Endothelial cell of hepatic sinusoid (primary cell): Measurements from ENCODE around the gene CPN1.
"Not testable (repeated sequence)": the region's sequence is repeated elsewhere in the genome, so short reads cannot be mapped to it uniquely, and the experiment has no call there.

Experiments
- in situ Hi-C: cut with HindIII; loops from 2 replicates; pipeline ENCODE4 v1.10.0; 2017; ENCODE audit warnings: low sequenced_read_pairs

Gene CPN1

DNA sequence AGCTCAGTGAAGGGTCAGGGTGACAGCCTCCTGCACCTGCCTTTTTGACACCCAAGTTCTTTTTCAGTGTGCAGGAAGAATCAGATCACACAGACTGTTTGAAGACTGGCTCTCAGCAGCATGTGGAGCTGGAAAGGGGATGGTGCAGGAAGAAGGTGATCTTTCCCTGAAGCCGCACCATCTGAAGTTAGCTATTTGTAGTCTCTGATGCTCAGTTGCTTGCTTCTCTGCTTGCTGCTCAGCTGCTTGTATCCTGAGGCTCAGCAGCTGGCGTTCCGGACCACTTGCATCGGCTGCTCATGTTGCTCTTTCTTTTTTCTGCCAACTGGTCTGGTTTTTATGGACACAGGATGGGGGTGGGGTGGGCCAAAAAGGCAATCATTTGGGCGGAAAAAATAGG, 56.1 kb downstream of the CPN1 start:
- in situ Hi-C loops, result no loop called here

DNA sequence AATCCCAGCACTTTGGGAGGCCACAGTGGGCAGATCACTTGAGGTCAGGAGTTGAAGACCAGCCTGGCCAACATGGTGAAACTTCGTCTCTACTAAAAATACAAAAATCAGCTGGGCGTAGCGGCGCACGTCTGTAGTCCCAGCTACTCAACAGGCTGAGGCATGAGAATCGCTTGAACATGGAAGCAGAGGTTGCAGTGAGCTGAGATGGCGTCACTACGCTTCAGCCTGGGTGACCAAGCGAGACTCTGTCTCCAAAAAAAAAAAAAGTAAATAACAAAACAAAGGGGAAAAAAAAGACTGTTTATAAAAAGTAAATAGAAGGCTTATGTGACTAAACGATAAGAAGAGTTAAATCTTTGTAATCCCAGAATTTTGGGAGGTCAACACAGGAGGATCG, 56.9 kb downstream of the CPN1 start:
- in situ Hi-C loops, result no loop called here

DNA sequence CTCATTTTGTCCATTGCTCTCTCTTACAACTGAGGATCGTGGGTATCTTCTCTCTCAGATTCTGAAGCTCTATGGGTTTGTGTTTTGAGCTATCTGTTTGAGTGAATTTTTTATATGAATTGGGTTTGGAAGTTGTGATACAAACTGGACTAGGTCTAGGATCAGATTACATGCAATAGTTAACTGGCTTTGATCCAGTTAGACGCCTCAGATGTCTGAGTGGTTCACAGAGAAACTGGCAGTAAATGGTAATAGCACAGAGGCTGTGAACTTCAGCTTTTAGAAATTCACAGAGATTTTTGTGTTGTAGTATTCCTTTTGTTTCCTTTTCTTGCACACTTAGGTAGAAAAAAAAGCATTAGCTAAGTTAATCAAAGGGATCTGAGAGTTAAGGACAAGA, 59.3 kb downstream of the CPN1 start:
- in situ Hi-C loops, result no loop called here

DNA sequence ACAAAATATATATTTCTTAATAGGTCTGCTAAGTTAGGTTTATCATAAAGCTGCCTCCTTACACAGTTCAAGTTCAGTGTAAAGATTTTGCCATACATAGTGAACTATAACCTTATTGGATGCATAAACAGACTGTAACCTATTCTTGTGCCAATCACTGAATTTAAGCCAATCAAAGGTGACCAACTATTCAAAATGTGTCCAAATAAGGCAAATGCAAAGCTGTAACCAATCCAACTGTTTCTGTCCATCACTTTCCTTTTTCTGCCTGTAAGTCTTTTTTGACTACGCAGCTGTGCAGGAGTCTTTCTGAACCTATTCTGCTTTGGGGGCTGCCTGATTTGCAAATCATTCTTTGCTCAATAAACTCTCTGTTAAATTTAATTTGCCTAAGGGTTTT, 60.3 kb downstream of the CPN1 start:
- in situ Hi-C loops, result no loop called here

DNA sequence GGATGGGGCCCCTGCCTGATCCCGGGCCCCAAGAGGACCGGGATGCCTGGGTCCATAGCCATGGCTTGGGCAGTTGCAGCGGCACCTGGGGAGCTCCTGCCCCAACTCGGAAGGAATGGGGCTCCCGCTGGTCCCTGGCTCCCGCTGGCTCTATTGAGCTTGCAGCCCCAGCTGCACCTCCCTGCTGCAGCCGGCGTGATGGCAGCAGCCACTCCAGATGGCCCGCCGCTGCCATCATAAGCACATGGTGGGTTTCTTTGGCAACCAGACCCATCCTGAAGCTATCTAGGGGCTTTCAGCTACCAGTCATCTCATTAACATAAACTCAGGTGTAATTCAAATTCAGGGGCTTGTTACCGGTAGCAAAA, 60.8 kb downstream of the CPN1 start:
- in situ Hi-C loops, result no loop called here

DNA sequence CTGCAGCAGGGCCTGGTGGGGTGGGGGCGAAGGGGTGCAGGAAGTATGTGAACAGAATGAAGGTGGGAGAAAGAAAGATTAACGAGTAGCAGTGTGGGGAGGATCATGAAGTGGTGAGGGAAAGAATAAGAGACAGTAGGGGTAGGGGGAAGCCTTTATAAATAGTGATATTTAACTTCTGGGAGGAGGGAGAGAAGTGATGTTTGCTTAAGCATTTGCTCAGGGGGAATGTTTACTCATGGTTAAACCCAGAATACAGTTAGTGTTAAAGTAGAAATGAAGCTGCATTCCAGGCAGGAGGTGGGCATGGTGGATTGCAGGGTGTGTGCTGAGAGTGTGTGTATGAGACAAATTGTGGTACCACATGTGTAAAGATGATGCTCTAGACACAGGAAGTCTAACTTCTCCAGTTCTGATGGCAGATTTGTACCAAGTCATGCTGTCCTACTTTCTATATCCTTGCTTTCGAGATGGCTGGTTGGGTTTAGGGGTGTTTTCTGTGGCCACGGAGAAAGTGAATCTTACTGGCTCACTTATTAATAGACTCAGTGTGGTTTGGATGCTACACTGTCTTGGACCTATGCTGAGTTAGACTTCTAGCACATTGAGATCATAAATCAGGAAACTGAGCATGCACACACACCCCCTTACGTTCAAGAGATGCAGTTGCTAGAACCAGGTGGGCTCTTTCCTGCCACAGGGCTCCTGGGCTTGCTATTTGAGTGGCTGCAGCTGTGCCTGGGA, 61.4 kb downstream of the CPN1 start:
- in situ Hi-C loops, result no loop called here

DNA sequence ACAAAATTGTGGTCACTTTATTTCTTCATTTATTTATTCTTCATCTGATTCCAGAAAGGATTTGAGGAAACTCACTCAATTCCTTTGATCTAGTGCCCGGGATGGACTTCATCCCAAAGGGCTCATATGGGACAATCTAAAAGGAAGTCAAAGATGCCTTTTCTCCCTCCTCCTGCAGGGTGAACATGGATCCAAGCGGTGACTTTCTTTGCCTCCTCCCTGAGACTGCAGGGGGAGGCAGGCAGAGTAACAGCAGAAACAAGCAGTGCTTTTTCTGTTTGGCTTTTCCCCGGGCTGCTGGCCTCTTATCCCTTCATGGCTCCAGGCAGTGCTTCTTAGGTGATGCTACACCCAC, 61.9 kb downstream of the CPN1 start:
- in situ Hi-C loops, result loop anchor here (5.0 kb wide), 1 partner anchor 97 kb away; no protein-coding TSS in a partner anchor

DNA sequence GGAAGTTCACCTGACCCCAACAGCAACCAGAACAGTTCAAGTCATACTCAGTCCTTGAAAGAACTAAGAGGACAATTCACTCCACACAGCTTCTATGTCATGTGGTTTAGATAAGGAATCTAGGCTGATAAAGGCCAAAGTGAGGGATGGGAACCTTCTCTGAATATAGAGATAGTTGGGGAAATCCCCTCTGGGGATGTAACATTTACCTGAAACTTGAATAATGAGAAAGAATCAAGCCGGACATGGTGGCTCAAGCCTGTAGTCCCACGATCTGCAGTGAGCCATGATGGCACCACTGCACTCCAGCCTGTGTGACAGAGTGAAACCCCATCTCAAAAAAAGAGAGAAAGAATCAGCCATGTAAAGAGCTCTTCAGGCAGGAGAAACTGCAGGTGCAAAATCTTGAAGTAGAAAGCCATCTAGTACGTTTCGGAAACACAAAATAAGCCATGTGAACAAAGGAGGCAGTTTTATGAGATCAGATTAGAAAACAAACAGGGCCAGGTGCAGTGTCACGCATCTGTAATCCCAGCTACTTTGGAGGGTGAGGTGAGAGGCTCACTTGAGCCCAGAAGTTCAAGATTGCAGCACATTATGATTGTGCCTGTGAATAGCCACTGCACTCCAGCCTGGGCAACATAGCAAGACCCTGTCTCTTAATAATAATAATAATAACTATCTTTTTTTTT, 67.5 kb downstream of the CPN1 start:
- in situ Hi-C loops, result no loop called here

DNA sequence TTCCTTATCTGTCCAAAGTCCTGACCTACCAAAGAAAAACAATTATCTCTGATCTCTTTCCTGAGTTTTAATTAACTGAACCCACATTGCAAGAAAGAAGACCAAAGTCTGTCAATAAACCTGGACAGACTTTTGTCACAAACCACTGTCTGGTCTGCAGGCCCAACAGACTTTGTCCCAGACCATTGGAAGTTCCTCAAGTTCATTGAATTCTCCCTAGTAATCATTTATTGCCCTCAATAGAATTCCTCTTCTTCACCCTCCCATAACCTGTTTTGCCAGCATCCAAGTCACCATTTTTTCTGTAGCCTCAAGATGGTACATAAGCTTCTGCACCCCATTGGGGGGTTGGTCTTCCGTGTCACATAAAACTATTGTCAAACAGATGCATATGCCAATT, 68.0 kb downstream of the CPN1 start:
- in situ Hi-C loops, result no loop called here

DNA sequence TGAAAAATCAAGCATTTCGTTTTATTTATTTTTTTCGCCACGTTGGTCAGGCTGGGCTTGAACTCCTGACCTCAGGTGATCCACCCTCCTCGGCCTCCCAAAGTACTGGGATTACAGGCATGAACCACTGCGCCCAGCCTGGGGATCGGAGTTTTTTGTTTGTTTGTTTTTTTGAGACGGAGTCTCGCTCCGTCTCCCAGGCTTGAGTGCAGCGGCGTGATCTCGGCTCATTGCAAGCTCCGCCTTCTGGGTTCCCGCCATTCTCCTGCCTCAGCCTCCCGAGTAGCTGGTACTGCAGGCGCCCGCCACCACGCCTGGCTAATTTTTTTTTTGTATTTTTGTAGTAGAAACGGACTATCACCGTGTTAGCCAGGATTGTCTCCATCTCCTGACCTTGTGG, 69.8 kb downstream of the CPN1 start:
- in situ Hi-C loops, result not testable (repeated sequence)

DNA sequence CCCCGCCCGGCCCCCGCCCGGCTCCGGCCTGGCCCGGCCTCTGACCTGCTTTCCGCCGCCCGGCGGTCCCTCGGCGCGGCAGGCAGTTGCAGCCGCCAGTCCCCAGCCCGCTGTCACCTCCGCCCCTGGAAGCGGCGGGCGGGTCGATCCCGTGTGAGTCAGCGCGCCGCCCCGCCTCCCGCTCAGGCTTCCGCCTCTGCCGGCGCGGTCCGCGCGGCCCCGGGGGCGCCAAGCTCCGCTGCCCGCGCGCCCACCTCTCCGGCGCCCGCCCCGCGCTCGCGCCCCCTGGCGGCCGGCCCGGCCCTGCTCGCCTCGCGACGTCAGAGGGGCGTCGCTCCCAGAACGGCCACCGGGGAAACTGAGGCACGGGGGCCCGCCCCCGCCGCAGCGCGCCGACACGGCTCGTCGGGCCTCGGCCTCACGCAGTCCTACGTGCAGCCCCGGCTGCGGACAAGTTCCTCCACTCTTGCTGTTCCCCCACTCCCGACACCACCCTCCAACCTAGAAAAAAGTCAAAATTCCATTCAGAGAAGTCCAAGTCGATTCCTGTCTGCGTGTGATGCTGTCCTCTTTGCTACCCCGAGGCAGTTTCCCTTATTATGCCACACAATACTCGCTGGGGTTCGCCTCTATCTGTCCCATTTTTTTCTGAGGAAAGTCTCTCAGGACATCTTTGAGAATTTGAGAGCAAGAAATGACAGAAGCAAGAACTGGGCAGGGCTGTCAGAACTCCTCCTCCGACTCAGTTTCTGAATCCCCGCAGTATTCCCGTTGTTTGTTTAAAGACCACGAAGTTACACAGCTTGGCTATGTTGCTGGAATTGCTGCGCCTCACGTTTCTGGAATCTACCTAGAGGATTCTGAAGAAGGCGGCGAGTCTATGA, 71.6 kb downstream of the CPN1 start, which contains the start of gene DNMBP:
Gene DNMBP (minus strand): TSS at position 155 of the 884 bp plus-strand sequence. CDS start 37,823 bp downstream, outside the sequence.
- in situ Hi-C loops, result no loop called here

DNA sequence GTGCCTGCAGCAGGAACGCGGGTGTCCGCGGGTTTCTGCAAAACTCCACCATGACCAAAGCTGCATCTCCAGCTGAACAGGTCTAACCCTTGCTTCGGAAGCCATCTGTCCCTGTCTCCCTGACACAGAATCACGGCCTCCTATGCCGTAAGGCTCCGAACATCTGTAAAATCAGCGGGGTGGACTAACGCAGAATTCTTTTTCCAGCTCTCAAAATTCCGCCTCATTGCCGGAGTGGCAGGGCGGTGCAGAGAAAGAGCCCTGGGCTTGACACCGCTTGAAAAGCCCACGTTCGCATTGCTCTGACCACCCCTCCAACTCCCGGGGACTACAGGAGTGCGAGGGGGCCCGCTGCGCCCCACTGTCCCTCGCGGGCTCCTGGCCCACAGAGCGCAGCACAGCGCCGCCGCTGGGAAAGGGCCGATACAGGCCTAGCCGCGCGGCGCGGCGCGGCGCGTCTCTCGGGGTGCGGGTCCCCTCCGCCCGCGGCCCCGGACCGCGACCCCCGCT, 72.3 kb downstream of the CPN1 start:
- in situ Hi-C loops, result no loop called here

DNA sequence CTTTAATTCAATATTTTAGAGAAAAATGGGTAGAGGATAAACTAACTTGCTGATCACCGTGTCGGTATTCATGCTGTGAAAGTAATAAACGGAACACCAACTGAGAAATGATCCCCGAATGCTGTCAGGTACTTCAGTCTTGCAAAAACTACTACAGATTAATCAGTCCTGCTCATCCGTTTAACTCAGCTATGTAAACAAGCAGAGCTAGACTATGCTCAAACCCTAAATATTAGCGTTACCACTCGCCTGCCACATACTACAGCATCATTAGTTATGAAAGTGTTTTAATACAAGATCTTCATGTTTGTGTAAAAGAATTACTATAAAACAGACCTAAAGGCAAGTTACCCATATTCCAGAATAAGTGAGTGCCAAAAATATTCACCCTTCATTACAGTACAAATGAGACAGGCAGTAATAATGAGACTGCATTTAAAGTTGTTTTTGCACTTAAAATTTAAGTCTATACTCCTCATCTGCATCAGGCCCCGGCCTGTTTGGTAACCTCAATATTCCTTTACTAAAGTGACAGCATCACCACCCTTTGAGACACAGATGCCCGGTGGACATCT, 72.9 kb downstream of the CPN1 start:
- in situ Hi-C loops, result no loop called here

DNA sequence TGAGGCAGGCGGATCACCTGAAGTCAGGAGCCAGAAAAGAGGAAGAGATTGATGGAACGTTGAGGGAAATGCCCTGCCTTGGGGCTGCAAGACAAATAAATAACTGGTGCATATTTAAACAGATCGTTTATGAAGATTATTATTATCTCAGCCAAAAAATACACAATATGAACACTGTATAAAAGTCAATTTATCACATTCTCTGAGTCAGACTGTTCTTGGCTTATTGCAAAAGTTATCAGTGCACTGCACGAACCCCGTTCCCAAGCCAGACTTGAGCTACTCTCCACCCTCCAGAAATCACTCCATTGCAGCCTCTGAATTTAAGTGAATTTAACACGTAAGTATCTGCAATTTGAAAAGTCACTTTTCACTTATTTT, 73.5 kb downstream of the CPN1 start:
- in situ Hi-C loops, result no loop called here

DNA sequence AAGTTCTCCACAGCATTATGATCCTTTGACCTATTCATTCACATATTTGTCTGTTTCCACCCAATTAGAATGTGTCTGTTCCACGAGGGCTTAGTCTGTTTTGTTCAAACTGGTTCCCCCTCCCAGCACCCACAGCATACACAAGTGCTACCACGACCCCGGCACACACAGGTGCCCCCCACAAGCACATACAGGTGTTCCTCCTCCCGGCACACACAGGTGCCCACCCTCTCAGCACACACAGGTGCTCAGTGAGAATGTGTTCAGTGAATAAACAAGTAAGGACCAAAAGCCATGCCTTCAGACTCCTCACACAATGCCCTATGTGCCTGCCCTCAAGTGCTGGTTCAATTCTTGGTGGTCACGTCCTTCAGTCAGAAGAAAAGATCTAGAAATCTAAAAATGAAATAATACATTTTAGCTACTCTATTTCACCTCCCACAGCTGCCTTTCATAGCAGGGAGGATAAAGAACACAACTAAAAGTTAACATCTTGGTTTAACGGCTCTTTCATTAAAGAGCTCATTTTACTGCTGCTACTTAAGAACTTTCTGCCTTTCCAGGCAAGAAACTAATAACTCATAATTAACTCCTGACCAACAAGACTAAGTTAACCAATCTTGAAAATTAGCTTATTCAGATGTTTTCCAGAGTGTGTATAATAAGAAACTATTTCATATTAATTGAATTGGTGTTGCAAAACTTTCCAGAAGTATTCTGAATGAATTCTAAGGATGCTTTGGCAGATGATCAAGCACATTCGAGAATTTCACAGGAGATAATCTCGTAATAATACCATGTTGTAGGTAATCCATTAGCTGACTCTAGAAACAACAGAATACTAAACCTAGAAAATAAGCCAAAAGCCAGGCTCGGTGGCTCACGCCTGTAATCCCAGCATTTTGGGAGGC, 74.2 kb downstream of the CPN1 start:
- in situ Hi-C loops, result no loop called here

DNA sequence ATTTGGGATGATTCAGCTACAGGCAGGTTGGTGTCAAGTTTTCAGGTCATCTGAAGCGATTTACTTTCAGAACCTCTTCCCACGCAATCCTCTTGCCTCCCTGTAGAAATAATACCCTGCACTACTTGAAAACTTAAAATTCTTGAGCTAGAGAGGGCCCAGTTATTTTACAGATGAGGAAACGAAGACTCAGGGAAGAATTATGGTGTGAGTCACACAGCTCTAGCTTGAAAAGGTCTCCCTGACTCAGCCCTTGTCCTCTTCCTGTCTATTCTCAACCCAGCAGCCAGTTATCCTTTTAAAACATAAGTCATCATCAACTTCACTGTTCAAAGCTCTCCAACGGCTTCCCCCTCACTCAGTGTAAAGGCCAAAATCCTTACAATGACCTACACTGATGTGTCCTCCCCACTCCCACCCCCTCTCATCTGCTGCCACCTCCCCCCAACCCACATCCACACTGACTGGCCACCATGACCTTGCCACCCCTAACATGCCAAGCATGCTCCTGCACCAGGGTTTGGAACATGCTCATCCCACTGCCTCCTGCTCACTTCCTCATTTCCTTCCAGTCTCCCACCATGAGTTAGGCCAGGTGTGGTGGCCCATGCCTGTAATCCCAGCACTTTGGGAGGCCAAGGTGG, 75.3 kb downstream of the CPN1 start:
- in situ Hi-C loops, result no loop called here

DNA sequence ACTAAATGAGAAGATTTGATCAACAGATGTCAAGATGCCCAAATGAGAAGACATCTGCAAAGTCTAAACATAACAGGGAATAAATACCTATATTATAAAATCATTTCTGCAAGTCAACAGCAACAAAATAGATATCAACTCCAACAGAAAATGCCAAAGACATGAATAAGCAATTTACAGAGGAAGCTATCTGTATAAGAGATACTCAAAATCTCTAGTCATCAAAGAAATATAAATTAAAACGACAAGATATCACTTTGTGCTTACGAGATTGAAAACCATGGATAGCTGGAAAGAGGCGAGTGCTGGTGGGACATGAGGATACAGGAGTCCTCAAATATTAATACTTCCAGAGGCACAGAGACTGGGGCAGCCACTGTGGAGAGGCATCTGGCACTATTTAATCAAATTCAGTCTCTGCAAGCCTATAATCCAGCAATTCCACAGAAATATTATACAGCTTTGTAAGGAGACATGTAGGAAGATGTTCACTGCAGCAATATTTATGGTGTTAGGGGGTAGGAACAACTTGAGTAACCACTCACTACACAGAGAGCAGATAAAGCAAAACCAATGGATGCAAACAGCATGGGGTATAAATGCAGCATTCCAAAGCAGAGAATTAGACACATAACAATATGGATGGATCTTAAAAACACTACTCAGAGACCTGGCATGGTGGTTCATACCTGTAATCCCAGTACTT, 76.7 kb downstream of the CPN1 start:
- in situ Hi-C loops, result no loop called here

DNA sequence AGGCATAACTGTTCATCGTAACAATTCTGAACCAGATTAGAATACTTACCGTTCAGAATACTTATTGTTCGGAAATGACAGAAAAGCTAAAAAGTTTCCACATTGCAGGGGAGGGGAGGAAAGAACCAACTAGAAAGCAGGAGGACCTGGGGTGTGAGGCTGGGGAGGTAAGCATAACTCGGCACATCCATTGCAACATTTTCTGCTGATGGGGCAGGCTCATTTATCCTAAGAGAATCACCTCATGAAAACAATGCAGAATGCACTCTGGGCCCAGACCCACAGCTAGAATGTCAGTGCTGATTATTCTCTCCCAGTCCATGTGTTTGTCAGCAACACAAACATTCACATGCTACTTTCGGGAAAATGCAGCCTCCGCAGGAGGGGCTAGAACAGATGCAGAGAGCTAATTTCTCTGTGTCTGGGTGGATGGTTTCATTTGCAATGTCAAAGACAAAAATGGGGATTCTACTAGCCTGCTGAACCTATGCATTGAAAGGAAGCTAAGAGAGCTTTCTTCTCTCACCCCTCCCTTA, 81.5 kb downstream of the CPN1 start:
- in situ Hi-C loops, result no loop called here
